ENCODE measurements around the gene RNF40. TPM values are rescaled to one million over a fixed set of nuclear protein-coding genes. Genes with fewer than 3 reads are reported as not detected.
A peak's percentile ranks its signal among the peaks of the same experiment; 100 is the strongest.

RNF40 gene
- total RNA-seq, 2 experiments from 2014 or later, result 63.2 to 68.1 TPM

GRCh38 chr16:30731411-30731810, 30.7 kb upstream of the RNF40 start:
- H3K4me1 Mint-ChIP-seq (ENCODE audit: low read depth), result peaks cover 13% of the 10 kb centered on the region
- no peak overlapping the region for H3K4me3 Mint-ChIP-seq
- CTCF ChIA-PET, result interaction anchor here (0.9 to 2.2 kb wide), 2 partner anchors 37 to 114 kb away, joined by 3 to 4 read pairs; no protein-coding TSS in a partner anchor
- no peak for TF ChIP-seq CTCF (IDR thresholded peaks at IDR 0.05)
- DNase-seq (peak; percentile 28), ATAC-seq (peak; percentile 61)
- H3K9me3 Mint-ChIP-seq, result no peaks in the 10 kb centered on the region
- peaks cover 50% of the 10 kb centered on the region for H3K36me3 Mint-ChIP-seq (ENCODE audit: low read depth)
- H3K27ac Mint-ChIP-seq, result no peak overlapping the region
- H3K27me3 Mint-ChIP-seq, result no peaks in the 10 kb centered on the region
- POLR2A ChIA-PET, result interaction anchor here (1.5 to 5.5 kb wide), 3 partner anchors 10 to 20 kb away, joined by 3 to 30 read pairs (median 10); partner anchors contain the start of gene PHKG2
- intact Hi-C loops (cut with micrococcal nuclease), result no loop called here

- Mint-ChIP-seq H3K27ac (no peak overlapping the region), H3K36me3 (ENCODE audit: low read depth) (peaks cover 58% of the 10 kb centered on the region), H3K4me1 (ENCODE audit: low read depth) (peaks cover 10% of the 10 kb centered on the region), H3K27me3 (no peaks in the 10 kb centered on the region), H3K4me3 (no peak overlapping the region), H3K9me3 (no peaks in the 10 kb centered on the region)
- TF ChIP-seq CTCF (IDR thresholded peaks at IDR 0.05), result no peak
- DNase-seq (no peak), ATAC-seq (no peak)
- ChIA-PET CTCF (interaction anchor here (1.0 kb wide), 1 partner anchor 107 kb away, joined by 3 read pairs; no protein-coding TSS in a partner anchor), POLR2A (interaction anchor here (0.8 to 2.3 kb wide), 9 partner anchors 10 to 69 kb away, joined by 3 to 12 read pairs (median 3); partner anchors contain the start of gene PHKG2)
- intact Hi-C loops (cut with micrococcal nuclease), result no loop called here
Measured at GRCh38 chr16:30736995-30737793, 24.9 kb upstream of the RNF40 start.

- POLR2A ChIA-PET, result interaction anchor here (0.8 to 2.3 kb wide), 4 partner anchors 9 to 34 kb away, joined by 3 to 12 read pairs (median 6); partner anchors contain the start of gene PHKG2
- Mint-ChIP-seq H3K4me3 (no peak overlapping the region), H3K36me3 (ENCODE audit: low read depth) (peaks cover 53% of the 10 kb centered on the region), H3K9me3 (no peaks in the 10 kb centered on the region), H3K4me1 (ENCODE audit: low read depth) (peaks cover 10% of the 10 kb centered on the region), H3K27me3 (no peaks in the 10 kb centered on the region), H3K27ac (no peak overlapping the region)
- ATAC-seq (no peak), DNase-seq (no peak)
- CTCF ChIA-PET, result no interaction called here
- TF ChIP-seq CTCF (IDR thresholded peaks at IDR 0.05), result no peak
- intact Hi-C loops (cut with micrococcal nuclease), result no loop called here
Measured at GRCh38 chr16:30737794-30738648, 24.1 kb upstream of the RNF40 start.

GRCh38 chr16:30738984-30739951, 22.9 kb upstream of the RNF40 start:
- CTCF ChIA-PET, result no interaction called here
- peaks cover 54% of the 10 kb centered on the region for H3K36me3 Mint-ChIP-seq (ENCODE audit: low read depth)

More at GRCh38 chr16:30738984-30739951, 22.9 kb upstream of the RNF40 start:
- no peaks in the 10 kb centered on the region for H3K27me3 Mint-ChIP-seq
- no peak overlapping the region for H3K27ac Mint-ChIP-seq
- POLR2A ChIA-PET, result interaction anchor here (1.2 to 1.5 kb wide), 2 partner anchors 8 to 35 kb away, joined by 3 to 12 read pairs; partner anchors contain the start of gene PHKG2
- ATAC-seq, result no peak
- intact Hi-C loops (cut with micrococcal nuclease), result no loop called here
- peaks cover 10% of the 10 kb centered on the region for H3K4me1 Mint-ChIP-seq (ENCODE audit: low read depth)
- no peak for DNase-seq
- no peaks in the 10 kb centered on the region for H3K9me3 Mint-ChIP-seq
- H3K4me3 Mint-ChIP-seq, result no peak overlapping the region
- no peak for TF ChIP-seq CTCF (IDR thresholded peaks at IDR 0.05)
